Fibroblast of skin of scalp (primary cell): ENCODE results near the gene DBX1.

ENCODE experiments used
- DNase-seq: peaks from one replicate; pipeline ENCODE4 v3.0.0-alpha.2; 2013

The DBX1 gene

GRCh38 chr11:20120134-20120925, 39.9 kb downstream of the DBX1 start:
- no peak for DNase-seq

- DNase-seq: no peak
Observed at GRCh38 chr11:20119315-20119714, 41.0 kb downstream of the DBX1 start.

- no peak for DNase-seq
Observed at GRCh38 chr11:20118209-20118608, 42.1 kb downstream of the DBX1 start.

GRCh38 chr11:20117291-20117690, 43.0 kb downstream of the DBX1 start:
- DNase-seq: no peak

- no peak for DNase-seq
Observed at GRCh38 chr11:20116825-20117224, 43.5 kb downstream of the DBX1 start.

GRCh38 chr11:20114588-20114987, 45.7 kb downstream of the DBX1 start:
- DNase-seq: peak; percentile 26

GRCh38 chr11:20113149-20113438, 47.2 kb downstream of the DBX1 start:
- DNase-seq: no peak

GRCh38 chr11:20112291-20113148, 47.8 kb downstream of the DBX1 start:
- peak; percentile 92 for DNase-seq

- peak; percentile 33 for DNase-seq
Observed at GRCh38 chr11:20111871-20112270, 48.4 kb downstream of the DBX1 start.

GRCh38 chr11:20110908-20111669, 49.2 kb downstream of the DBX1 start:
- peak; percentile 93 for DNase-seq

- DNase-seq: peak; percentile 36
Observed at GRCh38 chr11:20109731-20110445, 50.4 kb downstream of the DBX1 start.
